Activated CD4-positive, alpha-beta T cell treated with anti-CD3 and anti-CD28 coated beads, Interleukin-2, amount 50 U/mL, for 24 hours (primary cell): ENCODE data around the gene RYR3.

ENCODE experiments used
- DNase-seq, 2 donors: peaks; one replicate each; pipeline ENCODE4 v3.0.0-alpha.2; 2020; ENCODE audit warnings: low read depth in 1 of 2, low spot score in 1 of 2

Gene RYR3

DNA sequence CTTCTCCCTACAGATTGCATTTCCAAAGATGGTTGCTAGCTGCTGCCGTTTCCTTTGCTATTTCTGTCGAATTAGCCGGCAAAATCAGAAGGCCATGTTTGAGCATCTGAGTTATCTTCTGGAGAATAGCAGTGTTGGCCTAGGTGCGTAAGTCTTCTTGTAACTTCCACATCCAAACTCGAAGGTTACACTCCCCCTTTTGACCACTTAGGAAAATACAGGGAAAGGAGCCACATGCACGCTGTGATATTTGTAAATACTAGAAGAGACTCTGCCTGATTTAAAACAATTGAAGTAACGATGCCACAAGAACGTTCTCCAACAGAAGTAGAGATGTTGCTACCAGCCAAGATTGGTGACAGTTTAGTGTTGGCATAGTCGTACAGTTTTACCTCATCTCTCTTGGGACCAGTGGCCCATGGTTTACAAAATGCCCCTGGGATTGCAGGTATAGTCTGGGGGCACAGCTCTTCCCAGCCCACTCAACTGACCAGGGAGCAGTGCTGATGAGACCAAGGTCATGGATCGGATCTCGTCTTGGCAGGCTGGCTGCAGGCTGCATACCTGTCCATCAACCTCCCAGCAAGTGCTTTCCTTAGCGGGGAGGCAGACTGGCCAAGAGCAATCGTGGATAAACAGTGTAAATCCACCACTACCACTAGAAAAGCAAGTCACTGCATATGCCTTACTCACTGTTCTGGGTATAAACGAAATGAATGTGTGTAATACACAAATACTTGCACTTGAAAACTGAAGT lies 389.1 kb downstream of the RYR3 start:
- no peak for DNase-seq

DNA sequence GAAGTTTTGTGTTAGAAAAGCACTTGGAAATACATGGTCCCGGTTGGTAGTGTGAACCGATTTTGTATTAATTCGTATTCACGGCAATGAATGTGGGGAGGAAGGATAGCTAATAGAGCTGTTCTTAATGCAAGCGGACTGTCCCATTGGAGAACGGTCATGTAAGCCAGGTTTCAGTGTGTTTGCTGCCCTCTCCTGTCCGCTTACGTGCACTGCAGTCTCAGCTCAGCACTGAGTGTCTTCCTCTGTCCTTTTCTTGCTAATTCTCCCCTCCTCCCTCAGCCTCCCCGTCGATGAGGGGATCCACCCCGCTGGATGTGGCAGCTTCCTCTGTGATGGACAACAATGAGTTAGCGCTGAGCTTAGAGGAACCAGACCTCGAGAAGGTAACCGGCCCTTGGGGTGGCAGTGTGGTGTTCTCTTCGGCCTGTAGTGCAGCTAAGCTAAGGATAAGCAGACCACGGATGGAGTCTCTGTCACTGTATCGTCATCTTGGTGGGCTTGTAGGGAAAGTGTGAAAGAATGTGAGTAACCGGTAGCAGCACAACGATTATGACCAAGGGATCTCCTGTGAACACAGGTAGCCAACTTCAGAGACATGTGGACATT lies 390.0 kb downstream of the RYR3 start:
- DNase-seq, result peak; percentile 36 to 49

GRCh38 chr15:33701304-33701696 lies 390.5 kb downstream of the RYR3 start:
- DNase-seq, result no peak

- DNase-seq, result no peak
Measured at GRCh38 chr15:33706173-33706572, 395.4 kb downstream of the RYR3 start.

DNA sequence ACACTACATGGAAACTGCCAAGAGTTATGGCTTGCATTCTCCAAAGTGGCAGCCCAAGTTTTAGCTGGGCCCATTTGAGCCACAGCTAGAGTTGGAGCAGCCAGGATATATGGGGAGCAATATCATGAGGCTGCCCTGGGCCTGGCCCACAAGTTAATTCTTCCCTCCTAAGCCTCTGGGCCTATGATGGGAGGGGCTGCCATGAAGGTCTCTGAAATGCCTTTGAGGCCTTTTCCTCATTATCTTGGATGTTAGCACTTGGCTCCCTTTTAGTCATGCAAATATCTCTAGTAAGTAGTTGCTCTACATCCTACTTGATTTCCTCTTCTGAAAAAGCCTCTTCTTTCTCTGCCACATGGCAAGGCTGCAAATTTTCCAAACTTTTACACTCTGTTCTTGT lies 400.0 kb downstream of the RYR3 start:
- DNase-seq, result no peak

GRCh38 chr15:33716025-33716424 lies 405.3 kb downstream of the RYR3 start:
- DNase-seq, result no peak

DNA sequence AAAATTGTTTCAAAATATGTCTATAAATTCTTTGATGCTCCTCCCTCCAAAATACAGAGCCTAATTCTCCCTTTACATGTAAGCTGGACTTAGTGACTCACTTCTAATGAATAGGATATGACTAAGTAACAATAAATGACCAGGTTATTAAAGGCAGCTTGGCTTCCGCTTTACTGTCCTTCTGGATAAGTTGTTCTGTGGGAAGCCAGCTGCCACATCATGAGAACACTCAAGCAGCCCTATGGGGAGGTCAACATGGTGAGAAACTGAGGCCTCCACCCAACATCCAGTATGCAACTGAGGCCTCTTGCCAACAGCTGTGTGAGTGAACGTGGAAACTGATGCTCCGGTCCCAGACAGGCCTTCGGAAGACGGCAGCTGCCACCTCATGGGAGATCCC lies 410.2 kb downstream of the RYR3 start:
- no peak for DNase-seq

DNA sequence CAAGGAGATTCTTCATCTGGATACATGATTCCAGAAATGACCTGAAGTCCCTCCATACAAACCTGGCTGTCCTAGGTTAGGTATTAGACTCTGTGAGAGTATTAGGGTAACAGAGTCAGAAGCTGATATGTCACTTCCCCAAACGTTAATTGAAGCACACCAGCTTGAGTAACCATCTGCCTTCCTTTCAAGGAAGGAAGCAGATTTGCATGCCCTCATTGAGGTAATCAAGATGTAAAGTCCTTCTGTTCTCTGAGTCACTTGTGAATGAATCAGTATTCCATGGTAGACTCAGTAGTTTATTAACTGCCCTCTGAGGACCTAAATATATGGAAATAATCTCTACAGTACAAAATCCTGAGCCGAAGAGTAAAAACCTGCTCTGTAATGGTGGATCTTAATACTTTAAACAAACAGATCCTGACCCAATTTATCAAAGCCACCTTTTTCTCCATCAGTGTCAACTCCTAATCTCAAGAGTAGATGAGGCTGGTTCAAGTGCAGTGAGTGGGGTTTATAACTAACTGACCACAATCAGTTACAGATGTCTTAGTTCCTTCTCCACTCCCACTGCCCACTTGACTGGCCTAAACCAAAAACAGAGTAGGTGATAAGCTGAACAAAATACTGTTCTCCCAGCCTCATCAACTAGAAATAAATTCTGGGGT lies 411.4 kb downstream of the RYR3 start:
- no peak for DNase-seq

- no peak for DNase-seq
Measured at GRCh38 chr15:33722673-33723015, 411.9 kb downstream of the RYR3 start.

GRCh38 chr15:33724321-33725036 lies 413.7 kb downstream of the RYR3 start:
- DNase-seq, result no peak

GRCh38 chr15:33729653-33730052 lies 418.9 kb downstream of the RYR3 start:
- DNase-seq, result no peak

GRCh38 chr15:33730815-33731214 lies 420.0 kb downstream of the RYR3 start:
- no peak for DNase-seq

GRCh38 chr15:33735143-33735542 lies 424.4 kb downstream of the RYR3 start:
- DNase-seq, result no peak

DNA sequence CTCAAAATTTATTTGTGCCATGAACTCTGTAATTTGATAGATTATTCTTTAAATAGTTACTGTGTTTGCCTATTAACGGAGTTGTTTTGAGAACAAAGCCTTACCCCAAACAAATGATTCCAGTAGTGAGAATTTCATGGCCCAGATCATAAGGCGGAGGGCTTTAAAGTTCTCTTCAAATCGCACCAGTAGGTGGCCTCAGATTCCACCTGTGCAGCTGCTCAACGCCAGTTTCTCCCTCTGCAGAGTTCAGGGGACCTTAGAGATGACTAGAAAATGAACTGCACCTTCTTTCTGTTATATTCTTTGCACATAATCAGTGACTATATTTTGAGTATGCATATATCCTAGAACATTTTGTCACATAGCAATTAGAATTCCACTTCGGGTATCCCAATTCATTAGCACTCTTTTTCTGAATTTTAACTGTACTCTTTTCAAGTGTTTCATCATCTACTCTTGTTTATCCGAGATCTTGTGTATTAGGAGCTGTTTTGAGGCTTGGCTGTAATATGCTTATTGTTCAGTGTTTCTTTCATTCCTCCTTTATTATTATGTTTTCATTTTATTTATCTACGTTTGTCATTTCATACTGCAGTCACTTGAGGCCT lies 425.0 kb downstream of the RYR3 start:
- DNase-seq, result no peak

- DNase-seq, result peak in 1 of 2 donors; percentile 10
Measured at GRCh38 chr15:33737687-33738601, 427.2 kb downstream of the RYR3 start.

DNA sequence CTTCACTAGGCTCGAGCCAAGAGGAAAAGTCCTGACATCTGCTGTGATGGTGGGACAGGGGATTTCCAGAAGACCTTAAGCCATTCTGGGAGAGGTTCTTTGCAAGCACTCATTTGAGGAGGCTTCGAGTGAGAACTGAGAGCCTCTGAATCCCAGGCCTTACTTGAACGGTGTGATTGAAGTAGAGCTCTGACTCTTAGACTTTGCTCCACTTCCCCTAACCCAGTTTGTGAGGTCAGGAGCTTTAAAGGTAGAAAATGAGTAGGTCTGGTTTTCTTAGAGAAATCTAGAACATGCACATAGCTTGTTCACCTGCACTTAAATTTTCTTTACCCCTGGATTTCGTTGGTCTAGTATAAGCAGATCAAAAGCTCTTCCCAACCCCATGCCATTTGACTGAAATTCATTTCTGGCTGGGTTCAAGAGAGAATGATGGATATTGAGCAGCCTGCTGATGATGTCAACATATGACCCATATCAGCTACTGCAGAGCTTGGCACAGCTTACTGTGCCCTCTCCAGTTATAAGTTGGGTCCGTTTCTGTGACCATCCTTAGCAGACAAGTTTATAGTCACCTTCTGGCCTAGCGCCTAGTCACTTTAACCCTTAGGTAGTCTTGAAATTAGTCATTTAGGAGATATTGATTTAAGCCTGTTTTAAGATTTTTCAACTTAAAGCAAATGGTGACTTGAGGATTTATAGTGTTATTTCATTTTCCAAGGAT lies 428.3 kb downstream of the RYR3 start:
- DNase-seq, result no peak

DNA sequence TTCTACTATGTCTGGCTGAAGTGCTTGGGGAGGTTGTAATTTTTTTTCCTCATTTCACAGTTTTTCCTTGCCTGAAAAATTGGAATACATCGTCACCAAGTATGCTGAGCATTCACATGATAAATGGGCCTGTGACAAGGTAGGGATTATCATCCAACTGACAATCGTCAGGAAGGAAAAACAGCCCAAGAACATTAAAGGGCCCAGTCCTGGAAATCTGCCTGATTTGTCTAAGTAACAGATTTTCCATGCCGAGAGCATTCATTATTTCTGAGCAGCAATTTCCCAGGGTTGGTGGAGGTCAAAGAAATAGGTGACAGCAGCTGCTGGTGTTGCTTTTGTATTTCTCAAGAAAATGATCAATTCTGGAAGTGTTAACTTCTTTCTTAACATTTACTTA lies 431.5 kb downstream of the RYR3 start:
- no peak for DNase-seq

- no peak for DNase-seq
Measured at GRCh38 chr15:33742800-33743199, 432.0 kb downstream of the RYR3 start.

DNA sequence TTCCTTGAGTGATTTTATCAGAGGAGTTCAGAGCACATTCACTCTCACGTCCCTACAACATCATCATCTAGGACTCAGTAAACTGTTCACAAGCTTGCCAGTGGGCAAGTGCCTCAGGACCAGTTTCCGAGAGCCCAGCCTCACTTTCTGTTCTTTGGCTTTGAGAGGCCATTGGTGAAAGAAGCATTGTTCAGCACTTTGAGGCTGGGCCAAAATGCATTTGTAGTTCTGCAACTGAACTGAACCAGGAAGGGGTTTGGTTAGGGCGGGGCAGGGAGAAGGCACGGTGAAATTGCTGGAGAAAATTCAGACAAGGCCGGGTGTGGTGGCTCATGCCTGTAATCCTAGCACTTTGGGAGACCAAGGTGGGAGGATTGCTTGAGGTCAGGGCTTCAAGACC lies 435.4 kb downstream of the RYR3 start:
- no peak for DNase-seq

GRCh38 chr15:33753012-33753411 lies 442.2 kb downstream of the RYR3 start:
- DNase-seq, result no peak
